SK-N-SH (cell line): ENCODE data around the gene GSTM1. TPM values are rescaled to one million over a fixed set of nuclear protein-coding genes. Genes with fewer than 3 reads are reported as not detected.

Experiments
- CTCF ChIA-PET: fragments of 300-600, 350-600 bp; formaldehyde crosslinking; extraction: SDS; loops from one replicate; lab custom pipeline; 2021; lab: Yijun Ruan, JAX
- POLR2A ChIA-PET: fragments of 350-600 bp; sonication (Branson Sonifier 250); formaldehyde crosslinking; extraction: SDS; loops from one replicate; lab custom pipeline; 2020; ENCODE audit warnings: antibody characterized with exemption, inconsistent platforms; lab: Yijun Ruan, JAX
- DNase-seq: peaks from one replicate; pipeline ENCODE4 v3.0.0; 2012
- H2AFZ ChIP-seq: fragments of 200-600 bp; sonication (generic); 2 replicates; pipeline ENCODE4 v1.8.1; 2016; ENCODE audit warnings: antibody characterized with exemption, mild to moderate bottlenecking, low read depth
- H3F3A ChIP-seq: fragments of 200-600 bp; sonication (generic); replicated peaks from 2 replicates; pipeline ENCODE3; 2016; ENCODE audit warnings: antibody characterized with exemption, mild to moderate bottlenecking; ENCODE audit not compliant: insufficient read depth
- H3K27ac ChIP-seq, 2 experiments: fragments of 200-500 bp in 1 of 2; fragments of 200-600 bp in 1 of 2; sonication (Bioruptor generic) in 1 of 2; sonication (generic), shearing (Covaris generic) in 1 of 2; 2 replicates each; pipeline versions ENCODE4 v1.5.1 to v1.6.1; 2014 to 2016; ENCODE audit warnings: low read depth in 2 of 2, inconsistent platforms in 1 of 2, low read length in 1 of 2, mild to moderate bottlenecking in 1 of 2, mixed read lengths in 1 of 2
- H3K27me3 ChIP-seq: fragments of 200-600 bp; sonication (generic), shearing (Covaris generic); 2 replicates; pipeline ENCODE4 v1.6.1; 2016; ENCODE audit warnings: mixed run types; ENCODE audit not compliant: insufficient read depth
- H3K36me3 ChIP-seq, 2 experiments: fragments of 200-500 bp in 1 of 2; fragments of 200-600 bp in 1 of 2; sonication (Bioruptor generic) in 1 of 2; sonication (generic) in 1 of 2; replicated peaks in 1 of 2; 2 replicates each; pipeline versions ENCODE3 to v1.5.1; 2014 to 2016; ENCODE audit warnings: low read length in 1 of 2, mild to moderate bottlenecking in 1 of 2; ENCODE audit not compliant: insufficient read depth in 2 of 2, control insufficient read depth in 1 of 2
- H3K4me1 ChIP-seq, 2 experiments: fragments of 200-500 bp in 1 of 2; fragments of 200-600 bp in 1 of 2; sonication (Bioruptor generic) in 1 of 2; sonication (generic), shearing (Covaris generic) in 1 of 2; 2 replicates each; pipeline versions ENCODE4 v1.5.1 to v1.6.1; 2014 to 2016; ENCODE audit warnings: low read depth in 1 of 2, low read length in 1 of 2, mixed run types in 1 of 2; ENCODE audit not compliant: insufficient read depth in 2 of 2, control insufficient read depth in 1 of 2
- H3K4me2 ChIP-seq: fragments of 200-600 bp; sonication (generic), shearing (Covaris generic); 2 replicates; pipeline ENCODE4 v1.6.1; 2017; ENCODE audit warnings: mixed run types
- H3K4me3 ChIP-seq, 2 experiments: fragments of 200-500 bp in 1 of 2; fragments of 200-600 bp in 1 of 2; sonication (Bioruptor generic) in 1 of 2; sonication (generic), shearing (Covaris generic) in 1 of 2; 2 replicates each; pipeline versions ENCODE4 v1.5.1 to v1.8.1; 2014 to 2016; ENCODE audit warnings: low read depth in 2 of 2, inconsistent platforms in 1 of 2, low read length in 1 of 2, mild to moderate bottlenecking in 1 of 2, mixed read lengths in 1 of 2, moderate library complexity in 1 of 2
- H3K79me2 ChIP-seq: fragments of 200-600 bp; sonication (generic); 2 replicates; pipeline ENCODE4 v1.8.1; 2017; ENCODE audit warnings: mild to moderate bottlenecking; ENCODE audit not compliant: insufficient read depth
- H3K9ac ChIP-seq: fragments of 200-600 bp; sonication (generic); 2 replicates; pipeline ENCODE4 v1.6.1; 2017; ENCODE audit warnings: mixed run types
- H3K9me2 ChIP-seq: fragments of 200-600 bp; sonication (generic); 2 replicates; pipeline ENCODE4 v1.6.1; 2017; ENCODE audit warnings: mixed run types
- H3K9me3 ChIP-seq: fragments of 200-600 bp; sonication (generic); 2 replicates; pipeline ENCODE4 v1.6.1; 2017; ENCODE audit warnings: mixed run types, mild to moderate bottlenecking, moderate library complexity
- H4K20me1 ChIP-seq: fragments of 200-600 bp; sonication (generic); 2 replicates; pipeline ENCODE4 v1.6.1; 2017; ENCODE audit warnings: mild to moderate bottlenecking, mixed run types; ENCODE audit not compliant: insufficient read depth
- CTCF ChIP-seq: fragments of 200-600 bp; sonication (generic); IDR thresholded peaks from 2 replicates; pipeline ENCODE4 v1.6.1; 2017; ENCODE audit warnings: antibody characterized with exemption, mild to moderate bottlenecking, moderate library complexity
- ELF1 ChIP-seq: IDR thresholded peaks from 2 replicates; pipeline ENCODE4 v1.4.0; 2012
- EP300 ChIP-seq, 2 experiments: IDR thresholded peaks; 2 replicates each; pipeline versions ENCODE4 v1.4.0 to v1.6.1; 2012; ENCODE audit warnings: borderline replicate concordance in 1 of 2, low read depth in 1 of 2, low read length in 1 of 2
- FOSL2 ChIP-seq: IDR thresholded peaks from 2 replicates; pipeline ENCODE4 v1.4.0; 2012; ENCODE audit warnings: low read depth, mild to moderate bottlenecking, moderate library complexity, borderline replicate concordance
- FOXM1 ChIP-seq: IDR thresholded peaks from 2 replicates; pipeline ENCODE4 v1.4.0; 2012; ENCODE audit warnings: low read depth, mild to moderate bottlenecking
- IRF3 ChIP-seq: fragments of 150-350 bp; IDR thresholded peaks from 2 replicates; pipeline ENCODE4 v1.6.1; 2016; ENCODE audit warnings: mild to moderate bottlenecking, low read depth, low read length
- JUND ChIP-seq: IDR thresholded peaks from 2 replicates; pipeline ENCODE4 v1.4.0; 2012
- NFIC ChIP-seq: IDR thresholded peaks from 2 replicates; pipeline ENCODE4 v1.4.0; 2012; ENCODE audit warnings: borderline replicate concordance
- PBX3 ChIP-seq: IDR thresholded peaks from 2 replicates; pipeline ENCODE4; 2012
- RAD21 ChIP-seq: IDR thresholded peaks from 2 replicates; pipeline ENCODE4 v1.6.1; 2012; ENCODE audit warnings: mild to moderate bottlenecking, low read length
- RFX5 ChIP-seq: IDR thresholded peaks from 2 replicates; pipeline ENCODE4 v1.6.1; 2012; ENCODE audit warnings: mild to moderate bottlenecking, improper control_type of control experiment, low read length
- SMC3 ChIP-seq: IDR thresholded peaks from 2 replicates; pipeline ENCODE4 v1.6.1; 2012; ENCODE audit warnings: low read depth, low read length, improper control_type of control experiment
- TCF12 ChIP-seq: IDR thresholded peaks from 2 replicates; pipeline ENCODE4 v1.4.0; 2012
- TEAD4 ChIP-seq: IDR thresholded peaks from 2 replicates; pipeline ENCODE4 v1.4.0; 2012; ENCODE audit warnings: mild to moderate bottlenecking, borderline replicate concordance; ENCODE audit not compliant: insufficient read depth
- WGBS: methylation state at CpG from one replicate; pipeline ENCODE4 v1.1.6; 2017; ENCODE audit warnings: low lambda C conversion rate; 5-methylcytosine and 5-hydroxymethylcytosine counted together
- polyA plus RNA-seq, 3 experiments: library from polyadenylated mRNA; depleted of rRNA; stranded (reverse); fragments of >200 nt; gene quantifications; 2 replicates each; pipeline ENCODE4 v1.2.3, GENCODE V29; 2012
- TF ChIP-seq, protein P1 (sequence below): IDR thresholded peaks from 2 replicates; pipeline ENCODE4 v1.4.0; 2012; ENCODE audit warnings: low read depth, borderline replicate concordance

Gene GSTM1
- polyA plus RNA-seq, 1 of the 3 experiments (the other 2 are of a cell fraction): not detected

- no peaks in the 10 kb centered on the region for H3K9me3 ChIP-seq
- peak overlapping the region; percentile 35 for H3K4me2 ChIP-seq
- no peaks in the 10 kb centered on the region for H3K27me3 ChIP-seq
- 24% methylated on average over 4 of the region's 4 CpGs for WGBS
- peak overlapping the region in 1 of 2 experiments; percentile 90; a peak in 2 of 4 replicates for H3K27ac ChIP-seq
- TF ChIP-seq CTCF (peak; percentile 57), RFX5 (0 out of 2 replicates have a peak, but pooled peaks have one; percentile 9), FOXM1 (no peak), SMC3 (peak; percentile 50; the same call in 1 of the 2 replicates), EP300 (IDR thresholded peaks at IDR 0.05; ENCODE audit: borderline replicate concordance in 1 of 2, low read depth in 1 of 2, low read length in 1 of 2) (no peak), RAD21 (peak; percentile 81)
- DNase-seq: peak; percentile 56
- ChIA-PET CTCF (interaction anchor here (0.6 to 11.4 kb wide), 62 partner anchors 9 to 468 kb away, joined by 3 to 297 read pairs (median 4); partner anchors contain the start of genes AHCYL1, AMPD2, CYB561D1 and EPS8L3), POLR2A (interaction anchor here (0.9 to 4.0 kb wide), 5 partner anchors 10 to 117 kb away, joined by 3 to 21 read pairs (median 5); partner anchors contain the start of gene GNAI3)
- no peaks in the 10 kb centered on the region for H4K20me1 ChIP-seq
- peak overlapping the region; percentile 34 to 52; a peak in 3 of 4 replicates for H3K4me3 ChIP-seq
- no peaks in the 10 kb centered on the region for H3K36me3 ChIP-seq
- H3K79me2 ChIP-seq: no peaks in the 10 kb centered on the region
- H3K4me1 ChIP-seq: peaks cover 7 to 30% of the 10 kb centered on the region in 2 experiments
- H3K9ac ChIP-seq: no peak overlapping the region
- no peak overlapping the region for H2AFZ ChIP-seq
- no peaks in the 10 kb centered on the region for H3F3A ChIP-seq
- no peaks in the 10 kb centered on the region for H3K9me2 ChIP-seq
Measured at GRCh38 chr1:109649491-109649914, 38.1 kb upstream of the GSTM1 start.

DNA sequence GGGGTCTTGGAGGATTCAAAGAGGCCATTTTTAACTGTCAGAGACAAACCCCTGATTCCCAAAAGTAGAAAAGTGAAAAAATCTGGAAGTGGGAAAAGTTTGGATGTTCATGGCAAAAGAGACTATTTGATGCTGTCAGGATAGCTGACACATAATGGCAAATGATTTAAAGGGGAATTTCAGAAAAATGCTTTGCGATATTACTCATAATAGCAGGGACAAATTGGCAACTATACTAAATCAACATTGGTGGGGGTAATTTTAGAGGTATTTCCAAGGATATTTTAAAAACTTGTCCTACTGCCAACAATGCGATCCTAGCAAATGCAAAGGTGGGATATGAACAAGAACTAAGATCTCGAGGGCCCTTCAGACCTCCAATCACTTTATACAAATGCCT is 37.0 kb upstream of the GSTM1 start:
- H3K9ac ChIP-seq: no peak overlapping the region
- peak overlapping the region; percentile 37; the same call in 1 of the 2 replicates for H2AFZ ChIP-seq
- H3K4me3 ChIP-seq: no peak overlapping the region
- POLR2A ChIA-PET: interaction anchor here (0.7 to 4.0 kb wide), 3 partner anchors 102 to 153 kb away, joined by 3 to 21 read pairs (median 17); partner anchors contain the start of gene GNAI3
- 0 out of 4 replicates have a peak overlapping the region, but pooled peaks of 1 of the 2 experiments have one; percentile 22 for H3K27ac ChIP-seq
- peak overlapping the region; percentile 42; the same call in 1 of the 2 replicates for H3K4me2 ChIP-seq
- CTCF ChIA-PET: interaction anchor here (0.8 to 11.4 kb wide), 27 partner anchors 12 to 343 kb away, joined by 3 to 297 read pairs (median 7); partner anchors contain the start of genes AHCYL1, CYB561D1, EPS8L3 and GNAI3
- no peaks in the 10 kb centered on the region for H3K36me3 ChIP-seq
- no peaks in the 10 kb centered on the region for H3K79me2 ChIP-seq
- no peaks in the 10 kb centered on the region for H3K27me3 ChIP-seq
- no peaks in the 10 kb centered on the region for H3F3A ChIP-seq
- WGBS: 50% methylated on average over 3 of the region's 3 CpGs
- H3K9me3 ChIP-seq: no peaks in the 10 kb centered on the region
- H4K20me1 ChIP-seq: no peaks in the 10 kb centered on the region
- no peak for DNase-seq
- TF ChIP-seq EP300 (IDR thresholded peaks at IDR 0.05; ENCODE audit: borderline replicate concordance in 1 of 2, low read depth in 1 of 2, low read length in 1 of 2) (peak in 1 of 2 experiments; percentile 25; a peak in 1 of 4 replicates), IRF3 (no peak), FOSL2 (peak; percentile 57; the same call in 1 of the 2 replicates), JUND (peak; percentile 71), TCF12 (peak; percentile 58; the same call in 1 of the 2 replicates), NFIC (peak; percentile 88), RFX5 (no peak), PBX3 (peak; percentile 90), TEAD4 (peak; percentile 44; the same call in 1 of the 2 replicates), ELF1 (no peak)
- TF ChIP-seq, protein P1, sequence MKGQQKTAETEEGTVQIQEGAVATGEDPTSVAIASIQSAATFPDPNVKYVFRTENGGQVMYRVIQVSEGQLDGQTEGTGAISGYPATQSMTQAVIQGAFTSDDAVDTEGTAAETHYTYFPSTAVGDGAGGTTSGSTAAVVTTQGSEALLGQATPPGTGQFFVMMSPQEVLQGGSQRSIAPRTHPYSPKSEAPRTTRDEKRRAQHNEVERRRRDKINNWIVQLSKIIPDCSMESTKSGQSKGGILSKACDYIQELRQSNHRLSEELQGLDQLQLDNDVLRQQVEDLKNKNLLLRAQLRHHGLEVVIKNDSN: no peak
- no peaks in the 10 kb centered on the region for H3K9me2 ChIP-seq
- peaks cover 9 to 30% of the 10 kb centered on the region in 2 experiments for H3K4me1 ChIP-seq
